Calu3 (cell line): ENCODE data around the gene CAPN10. TPM values are rescaled to one million over a fixed set of nuclear protein-coding genes. Genes with fewer than 3 reads are reported as not detected.

ENCODE experiments used
- BruUV-seq: library from RNA; stranded (reverse); fragments of 400-500 nt; replicated peaks from 2 replicates; lab custom pipeline; 2021; lab: Mats Ljungman, UMichigan
- CTCF ChIA-PET: fragments of 300-600 bp; sonication (Branson Sonifier 250); formaldehyde crosslinking; loops from one replicate; lab custom pipeline; 2022; ENCODE audit warnings: antibody characterized with exemption; lab: Charles Lee
- DNase-seq: peaks from one replicate; pipeline ENCODE4 v3.0.0; 2022
- H3K27ac Mint-ChIP-seq: one replicate; pipeline ENCODE4 v1.8.0; 2022; ENCODE audit warnings: mixed read lengths; ENCODE audit not compliant: unreplicated experiment
- H3K27me3 Mint-ChIP-seq: one replicate; pipeline ENCODE4 v1.8.0; 2022; ENCODE audit warnings: mixed read lengths; ENCODE audit not compliant: unreplicated experiment
- H3K36me3 Mint-ChIP-seq: one replicate; pipeline ENCODE4 v1.8.0; 2022; ENCODE audit warnings: mild to moderate bottlenecking, moderate library complexity, mixed read lengths; ENCODE audit not compliant: insufficient read depth, unreplicated experiment
- H3K4me1 Mint-ChIP-seq: one replicate; pipeline ENCODE4 v1.8.0; 2022; ENCODE audit warnings: mild to moderate bottlenecking, low read depth, mixed read lengths; ENCODE audit not compliant: unreplicated experiment
- H3K4me3 Mint-ChIP-seq: one replicate; pipeline ENCODE4 v1.8.0; 2022; ENCODE audit warnings: mild to moderate bottlenecking, low read depth, moderate library complexity, mixed read lengths; ENCODE audit not compliant: unreplicated experiment
- H3K9me3 Mint-ChIP-seq: one replicate; pipeline ENCODE4 v1.8.0; 2022; ENCODE audit warnings: low read depth, mixed read lengths; ENCODE audit not compliant: unreplicated experiment
- CTCF ChIP-seq: fragments of 200-600 bp; IDR thresholded peaks from one replicate; pipeline ENCODE4 v1.8.0; 2022; ENCODE audit warnings: antibody characterized with exemption; ENCODE audit not compliant: unreplicated experiment
- intact Hi-C: fragments of 100-400 bp; cut with micrococcal nuclease; formaldehyde crosslinking; loops from one replicate; pipeline ENCODE4 v1.10.0; 2022; ENCODE audit not compliant: unreplicated experiment
- total RNA-seq: library from RNA; stranded (reverse); gene quantifications from 2 replicates; pipeline ENCODE4 v1.2.3, GENCODE V29; 2022

The CAPN10 gene
- total RNA-seq, 1 experiment from 2014 or later: 49.3 TPM

DNA sequence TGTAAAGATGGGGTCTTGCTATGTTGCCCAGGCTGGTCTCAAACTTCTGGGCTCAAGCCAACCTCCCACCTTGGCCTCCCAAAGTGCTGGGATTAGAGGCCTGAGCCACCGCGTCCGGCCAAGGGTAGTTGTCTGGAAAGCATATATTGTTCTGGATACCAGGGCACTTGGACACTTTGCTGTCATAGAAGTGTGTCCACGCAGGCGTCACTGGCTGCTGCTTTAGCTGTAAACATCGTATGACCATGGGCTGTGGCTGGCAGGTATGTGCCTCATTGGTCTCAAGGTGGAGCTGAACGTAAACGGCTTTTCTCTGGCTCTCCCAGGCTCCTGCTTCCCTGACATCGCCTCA is 35.5 kb downstream of the CAPN10 start:
- H3K4me1 Mint-ChIP-seq: no peaks in the 10 kb centered on the region
- TF ChIP-seq CTCF: no peak
- no peak for DNase-seq
- peaks cover 5% of the 10 kb centered on the region for H3K9me3 Mint-ChIP-seq
- H3K4me3 Mint-ChIP-seq: no peak overlapping the region
- H3K27me3 Mint-ChIP-seq: no peaks in the 10 kb centered on the region
- BruUV-seq: no TSS peak
- intact Hi-C loops: no loop called here
- H3K36me3 Mint-ChIP-seq: peaks cover 74% of the 10 kb centered on the region
- H3K27ac Mint-ChIP-seq: no peak overlapping the region
- CTCF ChIA-PET: interaction anchor here (0.7 kb wide), 2 partner anchors 172 to 503 kb away, joined by 4 read pairs; no protein-coding TSS in a partner anchor

DNA sequence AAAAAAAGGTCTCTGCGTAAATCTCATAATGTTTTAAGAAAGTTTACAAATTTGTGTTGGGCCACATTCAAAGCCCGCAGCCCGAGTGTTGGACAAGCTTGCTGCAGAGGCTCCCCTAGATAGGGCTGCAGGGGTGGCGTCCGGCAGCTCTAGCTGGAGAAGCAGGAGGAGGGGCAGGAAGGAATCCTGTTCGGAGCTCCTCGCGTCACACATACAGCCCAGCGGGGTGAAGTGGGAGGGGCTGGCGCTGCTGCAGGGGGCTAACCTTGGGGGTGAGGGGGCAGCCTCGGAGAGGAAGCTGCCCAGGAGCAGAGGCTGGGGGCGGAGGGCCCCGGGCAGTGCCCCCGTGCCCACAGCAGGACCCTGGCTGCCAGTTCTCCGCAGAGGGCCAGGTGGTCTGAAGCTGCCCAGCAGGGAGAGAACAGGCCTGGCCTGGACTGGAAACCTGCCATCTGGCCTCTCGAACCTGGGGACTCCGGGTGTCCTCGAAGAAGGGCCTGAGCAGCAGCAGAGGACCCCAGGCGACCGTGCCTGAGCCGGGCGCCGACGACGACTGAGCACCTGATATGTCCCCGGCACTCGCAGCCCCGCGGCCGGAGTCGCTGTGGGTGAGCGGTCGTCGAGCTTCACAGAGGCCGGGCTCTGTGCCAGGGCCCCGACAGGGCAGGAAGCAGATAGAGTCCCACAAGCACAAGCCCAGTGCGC is 36.1 kb downstream of the CAPN10 start:
- intact Hi-C loops: no loop called here
- H3K27me3 Mint-ChIP-seq: no peaks in the 10 kb centered on the region
- peaks cover 78% of the 10 kb centered on the region for H3K36me3 Mint-ChIP-seq
- no peaks in the 10 kb centered on the region for H3K4me1 Mint-ChIP-seq
- TF ChIP-seq CTCF: no peak
- H3K9me3 Mint-ChIP-seq: peaks cover 4% of the 10 kb centered on the region
- CTCF ChIA-PET: interaction anchor here (0.7 kb wide), 1 partner anchor 172 kb away, joined by 4 read pairs; no protein-coding TSS in a partner anchor
- H3K4me3 Mint-ChIP-seq: no peak overlapping the region
- H3K27ac Mint-ChIP-seq: peak overlapping the region; percentile 56
- DNase-seq: no peak
- BruUV-seq: no TSS peak

DNA sequence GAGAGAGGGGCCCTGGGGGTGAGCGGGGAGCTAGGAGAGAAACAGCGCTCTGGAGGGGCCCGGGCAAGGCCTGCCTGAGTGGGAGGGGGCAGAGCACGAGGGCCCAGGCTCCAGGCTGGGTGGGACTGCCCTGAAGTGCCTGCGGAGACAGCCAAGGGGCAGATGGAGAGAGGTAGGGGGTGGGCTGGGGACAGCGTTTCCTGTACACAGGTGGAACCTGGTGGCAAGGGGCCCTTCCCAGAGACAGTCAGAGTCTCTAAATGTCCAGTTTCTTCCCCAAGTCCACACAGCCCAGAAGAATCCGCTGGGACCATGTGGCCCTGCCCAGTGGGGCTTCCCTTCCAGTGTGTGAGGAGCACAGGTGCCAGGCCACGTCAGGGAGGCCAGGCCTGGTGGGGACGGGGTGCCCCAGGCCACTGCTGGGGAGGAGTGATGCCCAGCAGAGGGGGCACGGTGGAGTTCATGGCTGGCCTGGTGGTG is 37.0 kb downstream of the CAPN10 start:
- no TSS peak for BruUV-seq
- H3K36me3 Mint-ChIP-seq: peaks cover 71% of the 10 kb centered on the region
- no peak for TF ChIP-seq CTCF
- no peak overlapping the region for H3K4me3 Mint-ChIP-seq
- no peaks in the 10 kb centered on the region for H3K27me3 Mint-ChIP-seq
- H3K9me3 Mint-ChIP-seq: no peaks in the 10 kb centered on the region
- H3K4me1 Mint-ChIP-seq: no peaks in the 10 kb centered on the region
- no peak for DNase-seq
- intact Hi-C loops: no loop called here
- CTCF ChIA-PET: no interaction called here
- H3K27ac Mint-ChIP-seq: peak overlapping the region; percentile 56

GRCh38 chr2:240624011-240624949 is 37.7 kb downstream of the CAPN10 start:
- intact Hi-C loops: no loop called here
- Mint-ChIP-seq H3K27me3 (no peaks in the 10 kb centered on the region), H3K36me3 (peaks cover 64% of the 10 kb centered on the region), H3K4me3 (no peak overlapping the region), H3K9me3 (no peaks in the 10 kb centered on the region), H3K4me1 (no peaks in the 10 kb centered on the region), H3K27ac (no peak overlapping the region)
- DNase-seq: no peak
- BruUV-seq: no TSS peak
- CTCF ChIA-PET: no interaction called here
- no peak for TF ChIP-seq CTCF
